Neural cell (in vitro differentiated cells): ENCODE measurements around the gene LIPC.

Experiments
- CTCF ChIP-seq: fragments of 450-650 bp; IDR thresholded peaks from 2 replicates; pipeline ENCODE4 v1.5.1; 2014; ENCODE audit warnings: antibody characterized with exemption, mild to moderate bottlenecking, moderate library complexity; ENCODE audit not compliant: poor library complexity, severe bottlenecking
- EP300 ChIP-seq: fragments of 450-650 bp; conservative IDR thresholded peaks from 2 replicates; pipeline ENCODE4 v1.6.1; 2014; ENCODE audit warnings: antibody characterized with exemption, mild to moderate bottlenecking, moderate library complexity; ENCODE audit not compliant: poor library complexity, severe bottlenecking
- EZH2 ChIP-seq: fragments of 200-600, 300-800 bp; shearing (Covaris generic), sonication (generic); IDR thresholded peaks from 2 replicates; pipeline ENCODE4 v1.6.1; 2014; ENCODE audit warnings: antibody characterized with exemption, low read length, borderline replicate concordance, mild to moderate bottlenecking; ENCODE audit not compliant: insufficient read depth, poor library complexity, severe bottlenecking
- MXI1 ChIP-seq: fragments of 450-650 bp; conservative IDR thresholded peaks from 2 replicates; pipeline ENCODE4 v1.6.1; 2014; ENCODE audit warnings: antibody characterized with exemption, mild to moderate bottlenecking; ENCODE audit not compliant: poor library complexity, severe bottlenecking
- POLR2AphosphoS5 ChIP-seq: IDR thresholded peaks from 2 replicates; pipeline ENCODE4 v1.6.1; 2012
- REST ChIP-seq: IDR thresholded peaks from 2 replicates; pipeline ENCODE4 v1.6.1; 2012; ENCODE audit warnings: borderline replicate concordance
- SMC3 ChIP-seq: fragments of 450-650 bp; conservative IDR thresholded peaks from 2 replicates; pipeline ENCODE4 v1.6.1; 2014; ENCODE audit warnings: antibody characterized with exemption, mild to moderate bottlenecking, moderate library complexity; ENCODE audit not compliant: poor library complexity
- TAF1 ChIP-seq: IDR thresholded peaks from 2 replicates; pipeline ENCODE4 v1.6.1; 2012; ENCODE audit warnings: low read depth

GRCh38 chr15:58409861-58410260 lies 21.9 kb upstream of the LIPC start:
- TF ChIP-seq TAF1 (no peak), CTCF (no peak), MXI1 (no peak), POLR2AphosphoS5 (no peak), REST (no peak), SMC3 (no peak), EZH2 (no peak), EP300 (no peak)
